Upper lobe of left lung (tissue), 6 donors: ENCODE measurements around the gene FOXC2. TPM values are rescaled to one million over a fixed set of nuclear protein-coding genes. Genes with fewer than 3 reads are reported as not detected.

Source experiments
- ATAC-seq, 2 donors: fragments of 200-7000 bp; cut with Tn5 transposase; one replicate each; pipeline ENCODE4 v1.9.1; 2022; ENCODE audit warnings: mild to moderate bottlenecking in 2 of 2, moderate library complexity in 2 of 2; ENCODE audit not compliant: low FRiP score in 2 of 2
- DNase-seq, 2 donors: peaks; one replicate each; pipeline ENCODE4 v3.0.0-alpha.2; 2019 to 2020
- H3K27ac ChIP-seq, 4 donors: fragments of 200-600 bp; sonication (generic); one replicate each; pipeline ENCODE4 v1.5.1; 2016 to 2019
- H3K27me3 ChIP-seq, 4 donors: fragments of 200-600 bp; sonication (generic); one replicate each; pipeline ENCODE4 v1.5.1; 2017 to 2019
- H3K36me3 ChIP-seq, 4 donors: fragments of 200-600 bp; sonication (generic); one replicate each; pipeline ENCODE4 v1.5.1; 2016 to 2019
- H3K4me1 ChIP-seq, 4 donors: fragments of 200-600 bp; sonication (generic); one replicate each; pipeline ENCODE4 v1.5.1; 2018 to 2019
- H3K4me3 ChIP-seq, 4 donors: fragments of 200-600 bp; sonication (generic); one replicate each; pipeline ENCODE4 v1.5.1; 2017 to 2019; ENCODE audit warnings: mild to moderate bottlenecking in 2 of 4, moderate library complexity in 1 of 4
- H3K9me3 ChIP-seq, 4 donors: fragments of 200-600 bp; sonication (generic); one replicate each; pipeline ENCODE4 v1.5.1; 2018 to 2019
- CTCF ChIP-seq, 6 experiments: fragments of 450-650 bp in 4 of 6; fragments of 200-600 bp in 2 of 6; sonication (generic) in 2 of 6; IDR thresholded peaks; one replicate each; pipeline ENCODE4 v1.5.1; 2016 to 2019; ENCODE audit warnings: antibody characterized with exemption in 6 of 6
- EP300 ChIP-seq, 4 donors: sonication (generic); formaldehyde crosslinking; IDR thresholded peaks; one replicate each; pipeline ENCODE4 v1.5.1; 2017; ENCODE audit warnings: antibody characterized with exemption in 4 of 4, control low read depth in 2 of 4
- POLR2A ChIP-seq, 4 donors: fragments of 450-650 bp; IDR thresholded peaks; one replicate each; pipeline ENCODE4 v1.5.1; 2016 to 2017; ENCODE audit warnings: antibody characterized with exemption in 4 of 4, mild to moderate bottlenecking in 2 of 4
- POLR2AphosphoS5 ChIP-seq, 2 donors: sonication (generic); formaldehyde crosslinking; IDR thresholded peaks; one replicate each; pipeline ENCODE4 v1.5.1; 2017; ENCODE audit warnings: antibody characterized with exemption in 2 of 2
- WGBS, 2 donors: methylation state at CpG; one replicate each; pipeline ENCODE4 v1.1.5; 2017 to 2018; 5-methylcytosine and 5-hydroxymethylcytosine counted together
- total RNA-seq, 6 donors: library from RNA; depleted of rRNA in 4 of 6; stranded (reverse); fragments of >200 nt in 4 of 6; gene quantifications; one replicate each; pipeline versions ENCODE4 v1.1.0 to v1.2.1, GENCODE V29; 2016 to 2021
- donor health status: DM: no; HTN: no; CAD: no; lungs with moderate emphysema.
- donor health status: DM: no; HTN: yes; CAD: no; lungs with severe emphysema.

Gene FOXC2
- total RNA-seq, 6 donors from 2014 or later: 0.39 to 1.9 (median 0.56) TPM; not detected in 2

GRCh38 chr16:86570558-86571529 is 4.2 kb downstream of the FOXC2 start:
- TF ChIP-seq EP300 (IDR thresholded peaks at IDR 0.05) (no peak), POLR2AphosphoS5 (IDR thresholded peaks at IDR 0.05) (no peak), POLR2A (IDR thresholded peaks at IDR 0.05) (no peak), CTCF (IDR thresholded peaks at IDR 0.05) (no peak)
- Histone ChIP-seq H3K9me3 (no peaks in the 10 kb centered on the region), H3K4me1 (peaks cover 4 to 32% (median 16%) of the 10 kb centered on the region in 4 donors), H3K4me3 (no peak overlapping the region), H3K27ac (no peak overlapping the region), H3K36me3 (no peaks in the 10 kb centered on the region), H3K27me3 (peaks cover 0 to 41% (median 25%) of the 10 kb centered on the region in 4 donors)
- ATAC-seq (no peak), DNase-seq (no peak)
- 77 to 78% methylated on average over 28 of the region's 28 CpGs for WGBS, 2 donors

- H3K4me1 ChIP-seq: peaks cover 7 to 32% (median 16%) of the 10 kb centered on the region in 4 donors
- ATAC-seq: no peak
- H3K36me3 ChIP-seq: no peaks in the 10 kb centered on the region
- H3K9me3 ChIP-seq: no peaks in the 10 kb centered on the region
- no peak for TF ChIP-seq EP300 (IDR thresholded peaks at IDR 0.05)
- TF ChIP-seq CTCF (IDR thresholded peaks at IDR 0.05): no peak
- TF ChIP-seq POLR2AphosphoS5 (IDR thresholded peaks at IDR 0.05): no peak
- no peak for TF ChIP-seq POLR2A (IDR thresholded peaks at IDR 0.05)
- H3K27ac ChIP-seq: no peak overlapping the region
- peaks cover 0 to 40% (median 21%) of the 10 kb centered on the region in 4 donors for H3K27me3 ChIP-seq
- no peak for DNase-seq
- no peak overlapping the region for H3K4me3 ChIP-seq
- WGBS, 2 donors: 79 to 87% methylated on average over 9 to 10 of the region's 10 CpGs
Observed at GRCh38 chr16:86571530-86571915, 4.9 kb downstream of the FOXC2 start.

- whole genome bisulfite sequencing, 2 donors: 71% methylated on average over 6 to 12 of the region's 12 CpGs
- Histone ChIP-seq H3K36me3 (no peaks in the 10 kb centered on the region), H3K9me3 (no peaks in the 10 kb centered on the region), H3K4me1 (peaks cover 9 to 32% (median 17%) of the 10 kb centered on the region in 4 donors), H3K27ac (no peak overlapping the region), H3K4me3 (no peak overlapping the region), H3K27me3 (peaks cover 0 to 39% (median 19%) of the 10 kb centered on the region in 4 donors)
- DNase-seq: no peak
- ATAC-seq: no peak
- TF ChIP-seq POLR2AphosphoS5 (IDR thresholded peaks at IDR 0.05) (no peak), CTCF (IDR thresholded peaks at IDR 0.05) (no peak)
Observed at GRCh38 chr16:86572041-86572521, 5.5 kb downstream of the FOXC2 start.

- WGBS, 2 donors: 76 to 88% methylated on average over 8 of the region's 8 CpGs
Observed at GRCh38 chr16:86572606-86573005, 6.0 kb downstream of the FOXC2 start.

More at GRCh38 chr16:86572606-86573005, 6.0 kb downstream of the FOXC2 start:
- Histone ChIP-seq H3K36me3 (no peaks in the 10 kb centered on the region), H3K4me3 (no peak overlapping the region), H3K27me3 (peaks cover 0 to 34% (median 19%) of the 10 kb centered on the region in 4 donors), H3K4me1 (peaks cover 14 to 30% (median 20%) of the 10 kb centered on the region in 4 donors), H3K27ac (no peak overlapping the region), H3K9me3 (no peaks in the 10 kb centered on the region)
- TF ChIP-seq CTCF (IDR thresholded peaks at IDR 0.05): no peak
- TF ChIP-seq POLR2A (IDR thresholded peaks at IDR 0.05): no peak
- no peak for TF ChIP-seq POLR2AphosphoS5 (IDR thresholded peaks at IDR 0.05)
- TF ChIP-seq EP300 (IDR thresholded peaks at IDR 0.05): no peak
- ATAC-seq (no peak), DNase-seq (no peak)
